GM20000 (cell line): ENCODE results near the gene HNRNPK.

Source experiments
- DNase-seq: peaks from one replicate; pipeline ENCODE4 v3.0.0; 2012; ENCODE audit warnings: low spot score
- CTCF ChIP-seq: IDR thresholded peaks from 2 replicates; pipeline ENCODE4 v1.5.1; 2012; ENCODE audit warnings: mild to moderate bottlenecking, control low read depth; ENCODE audit errors: extremely low read depth, missing control alignments

Gene HNRNPK

GRCh38 chr9:83920469-83920926 lies 59.5 kb downstream of the HNRNPK start:
- TF ChIP-seq CTCF: no peak

GRCh38 chr9:83919111-83919510 lies 60.9 kb downstream of the HNRNPK start:
- no peak for DNase-seq
- no peak for TF ChIP-seq CTCF

More at GRCh38 chr9:83920469-83920926, 59.5 kb downstream of the HNRNPK start:
- DNase-seq: peak; percentile 64
